Measurements from ENCODE around the gene GNAL.

- TF ChIP-seq CTCF (IDR thresholded peaks at IDR 0.05) (no peak), EP300 (IDR thresholded peaks at IDR 0.05) (no peak), POLR2A (IDR thresholded peaks at IDR 0.05) (no peak), POLR2AphosphoS5 (IDR thresholded peaks at IDR 0.05) (no peak)
Observed at GRCh38 chr18:11809895-11810294, 120.8 kb downstream of the GNAL start.
